ENCODE results near the gene OOSP3. TPM values are rescaled to one million over a fixed set of nuclear protein-coding genes. Genes with fewer than 3 reads are reported as not detected.
"Not testable (repeated sequence)": the region's sequence is repeated elsewhere in the genome, so short reads cannot be mapped to it uniquely, and the experiment has no call there.

The OOSP3 gene
- total RNA-seq, 1 donor from 2014 or later: not detected

- DNase-seq (ENCODE audit: low read depth, low spot score): no peak
- no peaks in the 10 kb centered on the region for H3K36me3 Mint-ChIP-seq (ENCODE audit: low read depth)
- no peak overlapping the region for H3K4me3 Mint-ChIP-seq
- no peak overlapping the region for H3K27ac Mint-ChIP-seq (ENCODE audit: unreplicated experiment)
- no peak for TF ChIP-seq CTCF (conservative IDR thresholded peaks at IDR 0.05)
- H3K9me3 Mint-ChIP-seq: peaks cover under 1% of the 10 kb centered on the region
- H3K4me1 Mint-ChIP-seq: peaks cover 11% of the 10 kb centered on the region
- H3K27me3 Mint-ChIP-seq (ENCODE audit: low read depth): peaks cover 7% of the 10 kb centered on the region
Observed at GRCh38 chr11:59842316-59842715, 36.3 kb upstream of the OOSP3 start.

- no peaks in the 10 kb centered on the region for H3K36me3 Mint-ChIP-seq (ENCODE audit: low read depth)
- TF ChIP-seq CTCF (conservative IDR thresholded peaks at IDR 0.05): no peak
- peaks cover 2% of the 10 kb centered on the region for H3K9me3 Mint-ChIP-seq
- DNase-seq (ENCODE audit: low read depth, low spot score): no peak
- peaks cover 11% of the 10 kb centered on the region for H3K4me1 Mint-ChIP-seq
- H3K4me3 Mint-ChIP-seq: no peak within 1 kb of the TSS
- H3K27me3 Mint-ChIP-seq (ENCODE audit: low read depth): peaks cover 5% of the 10 kb centered on the region
- no peak within 1 kb of the TSS for H3K27ac Mint-ChIP-seq (ENCODE audit: unreplicated experiment)
Observed at GRCh38 chr11:59845399-59845798, 33.2 kb upstream of the OOSP3 start, which contains the start of gene CBLIF. Gene CBLIF, minus strand, starts transcription at chr11:59845499. Its CDS starts 46 bp downstream, at chr11:59845453.

GRCh38 chr11:59846556-59846955 is 32.0 kb upstream of the OOSP3 start:
- Mint-ChIP-seq H3K4me1 (peaks cover 11% of the 10 kb centered on the region), H3K9me3 (peaks cover 2% of the 10 kb centered on the region), H3K36me3 (ENCODE audit: low read depth) (no peaks in the 10 kb centered on the region), H3K27ac (ENCODE audit: unreplicated experiment) (peak overlapping the region; percentile 19), H3K27me3 (ENCODE audit: low read depth) (peaks cover 3% of the 10 kb centered on the region), H3K4me3 (no peak overlapping the region)
- DNase-seq (ENCODE audit: low read depth, low spot score): no peak
- no peak for TF ChIP-seq CTCF (conservative IDR thresholded peaks at IDR 0.05)

GRCh38 chr11:59847626-59848025 is 31.0 kb upstream of the OOSP3 start:
- DNase-seq (ENCODE audit: low read depth, low spot score): no peak
- Mint-ChIP-seq H3K9me3 (peaks cover 2% of the 10 kb centered on the region), H3K36me3 (ENCODE audit: low read depth) (no peaks in the 10 kb centered on the region), H3K4me1 (peaks cover 11% of the 10 kb centered on the region), H3K27me3 (ENCODE audit: low read depth) (no peaks in the 10 kb centered on the region), H3K27ac (ENCODE audit: unreplicated experiment) (no peak overlapping the region), H3K4me3 (no peak overlapping the region)
- no peak for TF ChIP-seq CTCF (conservative IDR thresholded peaks at IDR 0.05)

GRCh38 chr11:59848439-59848838 is 30.1 kb upstream of the OOSP3 start:
- H3K27ac Mint-ChIP-seq (ENCODE audit: unreplicated experiment); DNase-seq (ENCODE audit: low read depth, low spot score); H3K9me3 Mint-ChIP-seq; H3K36me3 Mint-ChIP-seq (ENCODE audit: low read depth); H3K27me3 Mint-ChIP-seq (ENCODE audit: low read depth); H3K4me3 Mint-ChIP-seq: not testable (repeated sequence)
- peaks cover 11% of the 10 kb centered on the region for H3K4me1 Mint-ChIP-seq

- H3K4me3 Mint-ChIP-seq: no peak overlapping the region
- no peaks in the 10 kb centered on the region for H3K27me3 Mint-ChIP-seq (ENCODE audit: low read depth)
- H3K4me1 Mint-ChIP-seq: peaks cover 11% of the 10 kb centered on the region
- TF ChIP-seq CTCF (conservative IDR thresholded peaks at IDR 0.05): no peak
- H3K9me3 Mint-ChIP-seq: peaks cover 2% of the 10 kb centered on the region
- H3K27ac Mint-ChIP-seq (ENCODE audit: unreplicated experiment): no peak overlapping the region
- no peak for DNase-seq (ENCODE audit: low read depth, low spot score)
- no peaks in the 10 kb centered on the region for H3K36me3 Mint-ChIP-seq (ENCODE audit: low read depth)
Observed at GRCh38 chr11:59849129-59849528, 29.5 kb upstream of the OOSP3 start.

GRCh38 chr11:59849551-59849950 is 29.0 kb upstream of the OOSP3 start:
- H3K4me3 Mint-ChIP-seq; H3K27me3 Mint-ChIP-seq (ENCODE audit: low read depth); H3K9me3 Mint-ChIP-seq; H3K36me3 Mint-ChIP-seq (ENCODE audit: low read depth); DNase-seq (ENCODE audit: low read depth, low spot score); H3K27ac Mint-ChIP-seq (ENCODE audit: unreplicated experiment): not testable (repeated sequence)
- H3K4me1 Mint-ChIP-seq: peaks cover 11% of the 10 kb centered on the region

- H3K36me3 Mint-ChIP-seq (ENCODE audit: low read depth): not testable (repeated sequence)
Observed at GRCh38 chr11:59851416-59851815, 27.2 kb upstream of the OOSP3 start.

More at GRCh38 chr11:59851416-59851815, 27.2 kb upstream of the OOSP3 start:
- DNase-seq (ENCODE audit: low read depth, low spot score); H3K9me3 Mint-ChIP-seq; H3K27ac Mint-ChIP-seq (ENCODE audit: unreplicated experiment); H3K27me3 Mint-ChIP-seq (ENCODE audit: low read depth); H3K4me1 Mint-ChIP-seq; H3K4me3 Mint-ChIP-seq: not testable (repeated sequence)
